Measurements from ENCODE around the gene LCTL. TPM values are rescaled to one million over a fixed set of nuclear protein-coding genes. Genes with fewer than 3 reads are reported as not detected.

LCTL gene
- total RNA-seq, 1 experiment from 2014 or later = not detected

DNA sequence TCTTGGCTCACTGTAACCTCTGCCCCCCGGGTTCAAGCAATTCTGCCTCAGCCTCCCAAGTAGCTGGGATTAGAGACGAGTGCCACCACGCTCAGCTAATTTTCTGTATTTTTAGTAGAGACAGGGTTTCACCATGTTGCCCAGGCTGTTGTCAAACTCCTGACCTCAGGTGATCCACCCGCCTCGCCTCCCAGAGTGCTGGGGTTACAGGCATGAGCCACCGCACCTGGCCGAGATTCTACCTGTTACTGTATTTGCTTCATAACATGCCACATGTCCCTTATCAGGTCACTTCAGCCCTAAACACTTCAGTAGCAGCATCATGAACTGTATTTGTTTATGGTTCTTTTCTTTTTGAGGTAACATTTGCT is 7.5 kb upstream of the LCTL start (continued):
- TF ChIP-seq FOSL1 (IDR thresholded peaks at IDR 0.05; ENCODE audit: low read depth) = no peak
- no peak for TF ChIP-seq EGR1 (IDR thresholded peaks at IDR 0.05; ENCODE audit: low read depth)
- TF ChIP-seq CEBPB (IDR thresholded peaks at IDR 0.05; ENCODE audit: low read depth) = no peak

DNA sequence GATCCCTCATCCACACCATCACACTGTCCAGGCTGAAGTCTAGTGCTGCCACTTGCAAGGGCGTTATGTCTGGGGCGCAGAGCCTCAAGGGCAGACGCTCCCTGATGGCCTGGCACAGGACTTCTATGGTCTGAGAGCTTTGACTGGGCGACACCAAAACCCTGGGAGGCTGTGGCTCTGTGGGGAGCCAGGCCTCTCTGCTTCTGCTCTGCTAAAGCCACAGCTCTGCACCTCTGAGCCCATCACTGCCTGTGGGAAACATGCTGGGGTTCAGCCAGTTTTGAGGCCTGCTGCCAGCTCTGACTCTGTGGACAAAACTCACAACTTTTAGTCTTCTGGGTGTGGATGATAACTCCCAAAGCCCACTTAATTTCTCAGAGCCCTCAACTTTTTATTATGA is 6.3 kb upstream of the LCTL start:
- DNase-seq (ENCODE audit: low read depth, low spot score) (no peak), ATAC-seq (no peak)
- Histone ChIP-seq H3K79me2 (ENCODE audit: insufficient read depth, low read length) (no peaks in the 10 kb centered on the region), H3K36me3 (ENCODE audit: control insufficient read depth in 1 of 2, insufficient read depth in 2 of 2, low read length in 2 of 2) (no peaks in the 10 kb centered on the region), H3K9me3 (ENCODE audit: control insufficient read depth in 1 of 2, insufficient read depth in 1 of 2, low read depth in 1 of 2, low read length in 2 of 2) (no peaks in the 10 kb centered on the region), H3K27me3 (ENCODE audit: insufficient read depth, low read length) (no peaks in the 10 kb centered on the region), H3K4me3 (replicated peaks in 1 of 2; ENCODE audit: low read depth in 1 of 2, low read length in 2 of 2) (no peak overlapping the region), H4K20me1 (ENCODE audit: insufficient read depth) (no peaks in the 10 kb centered on the region), H3K4me2 (ENCODE audit: low read length) (no peak overlapping the region), H3K4me1 (ENCODE audit: control insufficient read depth in 1 of 2, insufficient read depth in 2 of 2, low read length in 2 of 2) (peaks cover 0 to 1% of the 10 kb centered on the region in 2 experiments; a peak in 1 of 4 replicates), H3K27ac (ENCODE audit: low read depth, low read length) (no peak overlapping the region), H3K9ac (ENCODE audit: low read length) (no peak overlapping the region), H3K9me2 (ENCODE audit: insufficient read depth) (no peaks in the 10 kb centered on the region), H2AFZ (ENCODE audit: low read depth, low read length, poor library complexity, severe bottlenecking) (no peak overlapping the region)
- RAD21 ChIA-PET (ENCODE audit: low non-redundant PET in 1 of 2, low total read pairs in 2 of 2, uncharacterized antibody in 2 of 2, unreplicated experiment in 2 of 2) = no interaction called here
- BruUV-seq (replicated peaks) = no TSS peak
- POLR2A ChIA-PET = no interaction called here
- TF ChIP-seq EZH2phosphoT487 (IDR thresholded peaks at IDR 0.05; ENCODE audit: borderline replicate concordance) = no peak
- TF ChIP-seq POLR2AphosphoS5 (IDR thresholded peaks at IDR 0.05; ENCODE audit: low read depth, low read length) = no peak
- no peak for TF ChIP-seq SRF (IDR thresholded peaks at IDR 0.05; ENCODE audit: low read depth)
- TF ChIP-seq EGR1 (IDR thresholded peaks at IDR 0.05; ENCODE audit: low read depth) = no peak
- TF ChIP-seq JUND (IDR thresholded peaks at IDR 0.05) = no peak
- no peak for TF ChIP-seq POLR2A (IDR thresholded peaks at IDR 0.05; ENCODE audit: borderline replicate concordance, extremely low read depth, insufficient read depth, insufficient read length)
- TF ChIP-seq ZFX (IDR thresholded peaks at IDR 0.05) = no peak
- no peak for TF ChIP-seq RAD21 (IDR thresholded peaks at IDR 0.05; ENCODE audit: low read depth)
- TF ChIP-seq, protein P1, sequence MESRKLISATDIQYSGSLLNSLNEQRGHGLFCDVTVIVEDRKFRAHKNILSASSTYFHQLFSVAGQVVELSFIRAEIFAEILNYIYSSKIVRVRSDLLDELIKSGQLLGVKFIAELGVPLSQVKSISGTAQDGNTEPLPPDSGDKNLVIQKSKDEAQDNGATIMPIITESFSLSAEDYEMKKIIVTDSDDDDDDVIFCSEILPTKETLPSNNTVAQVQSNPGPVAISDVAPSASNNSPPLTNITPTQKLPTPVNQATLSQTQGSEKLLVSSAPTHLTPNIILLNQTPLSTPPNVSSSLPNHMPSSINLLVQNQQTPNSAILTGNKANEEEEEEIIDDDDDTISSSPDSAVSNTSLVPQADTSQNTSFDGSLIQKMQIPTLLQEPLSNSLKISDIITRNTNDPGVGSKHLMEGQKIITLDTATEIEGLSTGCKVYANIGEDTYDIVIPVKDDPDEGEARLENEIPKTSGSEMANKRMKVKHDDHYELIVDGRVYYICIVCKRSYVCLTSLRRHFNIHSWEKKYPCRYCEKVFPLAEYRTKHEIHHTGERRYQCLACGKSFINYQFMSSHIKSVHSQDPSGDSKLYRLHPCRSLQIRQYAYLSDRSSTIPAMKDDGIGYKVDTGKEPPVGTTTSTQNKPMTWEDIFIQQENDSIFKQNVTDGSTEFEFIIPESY (IDR thresholded peaks at IDR 0.05; ENCODE audit: extremely low read depth, insufficient replicate concordance, low read length) = no peak
- no peak for TF ChIP-seq ELF1 (IDR thresholded peaks at IDR 0.05; ENCODE audit: borderline replicate concordance, low read depth)
- TF ChIP-seq, protein P2, sequence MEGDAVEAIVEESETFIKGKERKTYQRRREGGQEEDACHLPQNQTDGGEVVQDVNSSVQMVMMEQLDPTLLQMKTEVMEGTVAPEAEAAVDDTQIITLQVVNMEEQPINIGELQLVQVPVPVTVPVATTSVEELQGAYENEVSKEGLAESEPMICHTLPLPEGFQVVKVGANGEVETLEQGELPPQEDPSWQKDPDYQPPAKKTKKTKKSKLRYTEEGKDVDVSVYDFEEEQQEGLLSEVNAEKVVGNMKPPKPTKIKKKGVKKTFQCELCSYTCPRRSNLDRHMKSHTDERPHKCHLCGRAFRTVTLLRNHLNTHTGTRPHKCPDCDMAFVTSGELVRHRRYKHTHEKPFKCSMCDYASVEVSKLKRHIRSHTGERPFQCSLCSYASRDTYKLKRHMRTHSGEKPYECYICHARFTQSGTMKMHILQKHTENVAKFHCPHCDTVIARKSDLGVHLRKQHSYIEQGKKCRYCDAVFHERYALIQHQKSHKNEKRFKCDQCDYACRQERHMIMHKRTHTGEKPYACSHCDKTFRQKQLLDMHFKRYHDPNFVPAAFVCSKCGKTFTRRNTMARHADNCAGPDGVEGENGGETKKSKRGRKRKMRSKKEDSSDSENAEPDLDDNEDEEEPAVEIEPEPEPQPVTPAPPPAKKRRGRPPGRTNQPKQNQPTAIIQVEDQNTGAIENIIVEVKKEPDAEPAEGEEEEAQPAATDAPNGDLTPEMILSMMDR (IDR thresholded peaks at IDR 0.05 in 2 of 3, conservative IDR thresholded peaks at IDR 0.05 in 1 of 3; ENCODE audit: borderline replicate concordance in 1 of 3, insufficient read depth in 1 of 3, low read depth in 2 of 3, low read length in 2 of 3) = no peak
- TF ChIP-seq FOSL1 (IDR thresholded peaks at IDR 0.05; ENCODE audit: low read depth) = no peak
- no peak for TF ChIP-seq EZH2 (IDR thresholded peaks at IDR 0.05)
- no peak for TF ChIP-seq CEBPB (IDR thresholded peaks at IDR 0.05; ENCODE audit: low read depth)
- TF ChIP-seq, protein P3, sequence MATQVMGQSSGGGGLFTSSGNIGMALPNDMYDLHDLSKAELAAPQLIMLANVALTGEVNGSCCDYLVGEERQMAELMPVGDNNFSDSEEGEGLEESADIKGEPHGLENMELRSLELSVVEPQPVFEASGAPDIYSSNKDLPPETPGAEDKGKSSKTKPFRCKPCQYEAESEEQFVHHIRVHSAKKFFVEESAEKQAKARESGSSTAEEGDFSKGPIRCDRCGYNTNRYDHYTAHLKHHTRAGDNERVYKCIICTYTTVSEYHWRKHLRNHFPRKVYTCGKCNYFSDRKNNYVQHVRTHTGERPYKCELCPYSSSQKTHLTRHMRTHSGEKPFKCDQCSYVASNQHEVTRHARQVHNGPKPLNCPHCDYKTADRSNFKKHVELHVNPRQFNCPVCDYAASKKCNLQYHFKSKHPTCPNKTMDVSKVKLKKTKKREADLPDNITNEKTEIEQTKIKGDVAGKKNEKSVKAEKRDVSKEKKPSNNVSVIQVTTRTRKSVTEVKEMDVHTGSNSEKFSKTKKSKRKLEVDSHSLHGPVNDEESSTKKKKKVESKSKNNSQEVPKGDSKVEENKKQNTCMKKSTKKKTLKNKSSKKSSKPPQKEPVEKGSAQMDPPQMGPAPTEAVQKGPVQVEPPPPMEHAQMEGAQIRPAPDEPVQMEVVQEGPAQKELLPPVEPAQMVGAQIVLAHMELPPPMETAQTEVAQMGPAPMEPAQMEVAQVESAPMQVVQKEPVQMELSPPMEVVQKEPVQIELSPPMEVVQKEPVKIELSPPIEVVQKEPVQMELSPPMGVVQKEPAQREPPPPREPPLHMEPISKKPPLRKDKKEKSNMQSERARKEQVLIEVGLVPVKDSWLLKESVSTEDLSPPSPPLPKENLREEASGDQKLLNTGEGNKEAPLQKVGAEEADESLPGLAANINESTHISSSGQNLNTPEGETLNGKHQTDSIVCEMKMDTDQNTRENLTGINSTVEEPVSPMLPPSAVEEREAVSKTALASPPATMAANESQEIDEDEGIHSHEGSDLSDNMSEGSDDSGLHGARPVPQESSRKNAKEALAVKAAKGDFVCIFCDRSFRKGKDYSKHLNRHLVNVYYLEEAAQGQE (IDR thresholded peaks at IDR 0.05; ENCODE audit: low read depth) = no peak
- no peak for TF ChIP-seq YY1 (IDR thresholded peaks at IDR 0.05; ENCODE audit: extremely low read depth, insufficient replicate concordance, low read depth, low read length)
- TF ChIP-seq, protein P4, sequence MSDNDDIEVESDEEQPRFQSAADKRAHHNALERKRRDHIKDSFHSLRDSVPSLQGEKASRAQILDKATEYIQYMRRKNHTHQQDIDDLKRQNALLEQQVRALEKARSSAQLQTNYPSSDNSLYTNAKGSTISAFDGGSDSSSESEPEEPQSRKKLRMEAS (IDR thresholded peaks at IDR 0.05) = no peak
- CTCF ChIA-PET = interaction anchor here (0.7 kb wide), 1 partner anchor 267 kb away, joined by 4 read pairs; no protein-coding TSS in a partner anchor
- intact Hi-C loops (cut with micrococcal nuclease) = no loop called here
